ENCODE measurements around the gene RABGAP1L. TPM values are rescaled to one million over a fixed set of nuclear protein-coding genes. Genes with fewer than 3 reads are reported as not detected.

The RABGAP1L gene
- total RNA-seq, 4 donors from 2014 or later, result 170 to 282 (median 182) TPM

GRCh38 chr1:174204697-174205308 lies 45.5 kb downstream of the RABGAP1L start:
- DNase-seq, result no peak
- no peak for TF ChIP-seq POLR2A (IDR thresholded peaks at IDR 0.05)
- no peak for TF ChIP-seq CTCF (IDR thresholded peaks at IDR 0.05)
- H3K27me3 ChIP-seq, result no peaks in the 10 kb centered on the region
- H3K4me1 ChIP-seq, result no peaks in the 10 kb centered on the region
- H3K4me3 ChIP-seq, result no peak overlapping the region
- H3K27ac ChIP-seq, result no peak overlapping the region
- H3K9me3 ChIP-seq, result no peaks in the 10 kb centered on the region
- no peaks in the 10 kb centered on the region for H3K36me3 ChIP-seq

GRCh38 chr1:174206148-174206836 lies 47.0 kb downstream of the RABGAP1L start:
- Histone ChIP-seq H3K9me3 (no peaks in the 10 kb centered on the region), H3K27me3 (no peaks in the 10 kb centered on the region), H3K4me1 (no peaks in the 10 kb centered on the region), H3K4me3 (no peak overlapping the region), H3K36me3 (no peaks in the 10 kb centered on the region), H3K27ac (no peak overlapping the region)
- no peak for DNase-seq
- TF ChIP-seq POLR2A (IDR thresholded peaks at IDR 0.05), result no peak
- no peak for TF ChIP-seq CTCF (IDR thresholded peaks at IDR 0.05)

GRCh38 chr1:174209347-174210187 lies 50.2 kb downstream of the RABGAP1L start:
- TF ChIP-seq CTCF (IDR thresholded peaks at IDR 0.05) (no peak), POLR2A (IDR thresholded peaks at IDR 0.05) (no peak)
- Histone ChIP-seq H3K4me1 (no peaks in the 10 kb centered on the region), H3K9me3 (no peaks in the 10 kb centered on the region), H3K36me3 (no peaks in the 10 kb centered on the region), H3K27ac (no peak overlapping the region), H3K4me3 (no peak overlapping the region), H3K27me3 (no peaks in the 10 kb centered on the region)
- no peak for DNase-seq

- Histone ChIP-seq H3K4me3 (no peak overlapping the region), H3K27ac (no peak overlapping the region), H3K4me1 (no peaks in the 10 kb centered on the region), H3K27me3 (no peaks in the 10 kb centered on the region), H3K36me3 (no peaks in the 10 kb centered on the region), H3K9me3 (no peaks in the 10 kb centered on the region)
- TF ChIP-seq CTCF (IDR thresholded peaks at IDR 0.05), result no peak
- no peak for TF ChIP-seq POLR2A (IDR thresholded peaks at IDR 0.05)
- DNase-seq, result no peak
Observed at GRCh38 chr1:174211486-174211885, 52.2 kb downstream of the RABGAP1L start.

GRCh38 chr1:174215766-174216165 lies 56.4 kb downstream of the RABGAP1L start:
- Histone ChIP-seq H3K4me3 (no peak overlapping the region), H3K27ac (no peak overlapping the region), H3K4me1 (peaks cover 0 to 3% (median 0%) of the 10 kb centered on the region in 4 donors), H3K9me3 (no peaks in the 10 kb centered on the region), H3K27me3 (no peaks in the 10 kb centered on the region), H3K36me3 (peaks cover 0 to under 1% (median 0%) of the 10 kb centered on the region in 3 donors)
- no peak for DNase-seq
- no peak for TF ChIP-seq POLR2A (IDR thresholded peaks at IDR 0.05)
- no peak for TF ChIP-seq CTCF (IDR thresholded peaks at IDR 0.05)

Measured in Peyer's patch (tissue), 4 donors.